Stimulated activated CD8-positive, alpha-beta memory T cell treated with anti-CD3 and anti-CD28 coated beads, Interleukin-12 subunit alpha, Interleukin-12 subunit beta, amount 100 ng/mL, for 4 hours (primary cell): Measurements from ENCODE around the gene BHLHE41.

ENCODE experiments used
- DNase-seq: peaks from one replicate; pipeline ENCODE4 v3.0.0-alpha.2; 2020; ENCODE audit warnings: low read depth

BHLHE41 gene

GRCh38 chr12:26077915-26078702, 46.7 kb downstream of the BHLHE41 start:
- no peak for DNase-seq
